Measurements from ENCODE around the gene CREB5.

CREB5 gene

DNA sequence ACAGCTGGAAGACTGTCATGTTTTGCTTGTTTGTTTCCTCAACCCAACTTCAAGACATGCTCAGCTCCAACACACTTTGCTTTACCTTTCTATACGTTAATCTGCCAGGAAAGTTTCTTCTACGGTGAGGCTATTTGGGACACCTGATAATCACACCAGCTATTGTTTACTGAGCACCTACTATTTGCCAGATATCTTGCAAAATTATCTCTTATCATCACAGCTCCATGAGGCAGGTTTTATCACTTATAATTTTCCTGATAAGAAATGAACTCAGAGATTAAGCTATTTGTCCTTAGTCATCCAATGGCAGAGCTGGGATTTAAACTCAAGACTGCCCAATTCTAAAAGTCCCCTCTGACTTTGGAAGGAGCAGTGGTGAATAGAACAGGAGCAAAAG lies 117.4 kb downstream of the CREB5 start:
- DNase-seq (ENCODE audit: extremely low read depth, insufficient read length): no peak
- Histone ChIP-seq H3K36me3 (ENCODE audit: control insufficient read depth, insufficient read depth, low read length) (no peaks in the 10 kb centered on the region), H3K4me3 (replicated peaks; ENCODE audit: low read depth, low read length) (no peak overlapping the region), H3K27me3 (replicated peaks; ENCODE audit: control insufficient read depth, insufficient read depth, low read length) (no peaks in the 10 kb centered on the region)
- TF ChIP-seq CTCF (IDR thresholded peaks at IDR 0.05; ENCODE audit: insufficient read depth, low read length, poor library complexity, severe bottlenecking): no peak

DNA sequence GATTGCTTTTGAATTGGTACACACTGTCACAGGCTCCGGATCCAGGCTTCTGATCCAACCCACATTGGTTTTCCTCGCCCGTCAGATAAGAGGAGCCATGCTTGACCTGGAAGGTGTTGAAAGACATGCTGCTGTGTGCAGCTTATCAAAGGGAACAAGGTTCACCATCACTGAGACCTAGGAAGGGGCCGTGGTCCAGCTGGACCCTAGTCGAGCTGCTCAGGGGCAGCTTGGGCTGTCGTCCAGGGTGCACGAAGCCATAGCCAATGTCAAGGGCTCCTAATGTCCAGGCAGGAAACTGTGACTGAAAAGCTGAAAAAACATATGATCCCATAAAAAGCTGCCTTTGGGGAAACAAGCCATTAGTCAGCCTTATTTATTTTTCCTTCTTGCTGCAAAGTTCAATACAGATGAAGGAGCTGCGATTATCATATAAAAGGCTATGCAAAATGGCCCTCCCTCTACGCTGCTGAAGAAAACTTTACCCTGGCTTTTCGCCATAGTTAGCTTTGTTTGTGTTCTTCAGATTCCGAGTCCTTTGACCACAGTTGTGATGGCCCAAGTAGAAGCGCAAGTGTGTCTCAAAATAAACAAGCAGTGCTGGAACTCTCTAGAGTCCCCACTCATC lies 118.0 kb downstream of the CREB5 start:
- Histone ChIP-seq H3K27me3 (replicated peaks; ENCODE audit: control insufficient read depth, insufficient read depth, low read length) (no peaks in the 10 kb centered on the region), H3K36me3 (ENCODE audit: control insufficient read depth, insufficient read depth, low read length) (no peaks in the 10 kb centered on the region), H3K4me3 (replicated peaks; ENCODE audit: low read depth, low read length) (no peak overlapping the region)
- no peak for TF ChIP-seq CTCF (IDR thresholded peaks at IDR 0.05; ENCODE audit: insufficient read depth, low read length, poor library complexity, severe bottlenecking)
- DNase-seq (ENCODE audit: extremely low read depth, insufficient read length): no peak

DNA sequence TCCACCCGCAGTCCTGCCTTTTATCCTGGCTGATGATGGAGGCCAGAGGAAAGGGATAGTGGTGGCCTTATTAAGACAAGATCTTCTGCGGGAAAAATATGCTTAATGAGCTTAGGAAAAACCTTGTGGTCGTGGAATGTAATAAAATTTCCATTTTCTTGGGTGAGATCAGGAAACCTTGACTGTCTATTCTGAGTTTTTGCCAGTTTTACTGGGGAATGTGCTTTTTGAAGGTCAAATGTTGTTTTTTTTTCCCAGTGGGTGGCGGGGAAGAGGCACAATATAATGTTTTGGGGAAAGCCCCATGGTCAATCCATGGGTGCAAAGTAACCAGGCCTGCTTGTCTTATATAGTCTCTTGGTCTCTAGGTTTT lies 118.5 kb downstream of the CREB5 start:
- TF ChIP-seq CTCF (IDR thresholded peaks at IDR 0.05; ENCODE audit: insufficient read depth, low read length, poor library complexity, severe bottlenecking): no peak
- no peak overlapping the region for H3K4me3 ChIP-seq (replicated peaks; ENCODE audit: low read depth, low read length)
- no peaks in the 10 kb centered on the region for H3K27me3 ChIP-seq (replicated peaks; ENCODE audit: control insufficient read depth, insufficient read depth, low read length)
- H3K36me3 ChIP-seq (ENCODE audit: control insufficient read depth, insufficient read depth, low read length): no peaks in the 10 kb centered on the region
- DNase-seq (ENCODE audit: extremely low read depth, insufficient read length): no peak

DNA sequence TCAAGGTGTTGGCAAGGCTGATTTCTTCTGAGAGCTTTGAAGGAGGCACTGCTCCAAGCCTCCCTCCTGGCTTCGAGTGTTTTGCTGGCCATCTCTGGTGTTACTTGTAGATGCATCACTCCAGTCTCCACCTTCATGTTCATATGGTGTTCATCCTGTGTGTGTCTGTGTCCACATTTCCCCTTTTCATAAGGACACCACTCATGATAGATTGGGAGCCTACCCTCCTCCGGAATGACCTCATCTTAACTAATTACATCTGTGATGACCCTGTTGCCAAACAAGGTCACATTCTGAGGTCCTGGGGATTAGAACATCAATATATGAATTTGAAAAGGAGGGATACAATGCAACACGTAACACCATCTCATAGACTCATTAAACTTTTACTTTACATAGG lies 119.0 kb downstream of the CREB5 start:
- H3K4me3 ChIP-seq (replicated peaks; ENCODE audit: low read depth, low read length): no peak overlapping the region
- TF ChIP-seq CTCF (IDR thresholded peaks at IDR 0.05; ENCODE audit: insufficient read depth, low read length, poor library complexity, severe bottlenecking): no peak
- DNase-seq (ENCODE audit: extremely low read depth, insufficient read length): no peak
- no peaks in the 10 kb centered on the region for H3K27me3 ChIP-seq (replicated peaks; ENCODE audit: control insufficient read depth, insufficient read depth, low read length)
- H3K36me3 ChIP-seq (ENCODE audit: control insufficient read depth, insufficient read depth, low read length): no peaks in the 10 kb centered on the region

- DNase-seq (ENCODE audit: extremely low read depth, insufficient read length): no peak
- no peaks in the 10 kb centered on the region for H3K36me3 ChIP-seq (ENCODE audit: control insufficient read depth, insufficient read depth, low read length)
- TF ChIP-seq CTCF (IDR thresholded peaks at IDR 0.05; ENCODE audit: insufficient read depth, low read length, poor library complexity, severe bottlenecking): no peak
- no peaks in the 10 kb centered on the region for H3K27me3 ChIP-seq (replicated peaks; ENCODE audit: control insufficient read depth, insufficient read depth, low read length)
- no peak overlapping the region for H3K4me3 ChIP-seq (replicated peaks; ENCODE audit: low read depth, low read length)
Measured at GRCh38 chr7:28532181-28532580, 119.9 kb downstream of the CREB5 start.

GRCh38 chr7:28533267-28533666 lies 120.9 kb downstream of the CREB5 start:
- H3K4me3 ChIP-seq (replicated peaks; ENCODE audit: low read depth, low read length): no peak overlapping the region
- DNase-seq (ENCODE audit: extremely low read depth, insufficient read length): peak; percentile 82
- H3K27me3 ChIP-seq (replicated peaks; ENCODE audit: control insufficient read depth, insufficient read depth, low read length): no peaks in the 10 kb centered on the region
- H3K36me3 ChIP-seq (ENCODE audit: control insufficient read depth, insufficient read depth, low read length): no peaks in the 10 kb centered on the region
- TF ChIP-seq CTCF (IDR thresholded peaks at IDR 0.05; ENCODE audit: insufficient read depth, low read length, poor library complexity, severe bottlenecking): no peak

Data from GM06990 (cell line).